ENCODE results near the gene CYP1A2.

CYP1A2 gene

DNA sequence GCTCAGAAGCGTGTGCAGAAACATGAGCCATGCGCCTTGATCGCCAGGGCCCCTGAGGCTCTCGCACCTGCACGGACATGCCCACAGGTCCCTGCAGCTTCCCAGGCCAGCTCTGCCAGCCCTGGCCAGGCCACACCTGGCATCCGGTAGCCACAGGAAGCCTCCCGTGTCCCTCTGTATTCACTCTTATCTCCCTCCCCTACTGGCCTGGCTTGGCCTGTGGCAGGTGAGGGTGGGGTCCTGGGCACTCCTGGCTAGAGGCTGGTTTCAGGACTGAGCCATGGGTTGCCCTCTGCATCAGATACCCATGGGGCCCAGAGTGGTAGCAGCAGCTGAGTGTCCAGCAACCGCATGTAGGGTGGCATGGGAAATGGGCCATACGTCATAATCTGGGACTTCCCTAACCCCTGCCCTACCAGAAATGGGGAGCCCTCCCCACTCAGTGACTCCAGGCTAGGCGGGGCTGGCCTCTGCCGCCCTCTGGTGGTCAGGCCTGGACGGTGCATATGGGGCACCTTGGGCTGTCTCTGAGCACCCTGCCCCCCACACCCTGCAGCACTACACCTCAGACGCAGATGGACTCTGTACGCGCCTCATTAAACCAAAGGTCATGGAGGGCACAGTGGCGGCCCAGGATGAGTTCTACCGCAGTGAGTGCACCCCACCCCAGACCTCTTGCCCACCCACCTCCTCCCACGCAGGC is 51.4 kb downstream of the CYP1A2 start:
- TF ChIP-seq CTCF (IDR thresholded peaks at IDR 0.05) = peak; percentile 88
- DNase-seq (ENCODE audit: low spot score) = no peak
- Histone ChIP-seq H3K4me3 (no peak overlapping the region), H3K27ac (peak overlapping the region in 1 of 2 donors; percentile 41)

DNA sequence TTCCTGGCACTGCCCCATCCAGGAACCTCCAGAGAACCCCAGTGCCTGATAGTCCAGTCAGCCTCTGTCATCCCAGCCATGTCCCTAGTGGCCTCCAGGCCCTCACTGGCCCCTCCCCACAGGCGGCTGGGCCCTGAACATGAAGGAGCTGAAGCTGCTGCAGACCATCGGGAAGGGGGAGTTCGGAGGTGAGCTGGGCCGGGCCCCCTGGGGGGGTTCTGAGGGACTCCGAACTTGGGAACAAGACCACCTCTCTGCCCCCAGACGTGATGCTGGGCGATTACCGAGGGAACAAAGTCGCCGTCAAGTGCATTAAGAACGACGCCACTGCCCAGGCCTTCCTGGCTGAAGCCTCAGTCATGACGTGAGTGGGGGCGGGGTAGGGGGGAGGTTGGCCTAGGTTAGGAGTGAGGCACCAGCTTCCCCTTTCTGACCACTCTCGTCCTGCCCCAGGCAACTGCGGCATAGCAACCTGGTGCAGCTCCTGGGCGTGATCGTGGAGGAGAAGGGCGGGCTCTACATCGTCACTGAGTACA is 52.0 kb downstream of the CYP1A2 start:
- Histone ChIP-seq H3K4me3 (no peak overlapping the region), H3K27ac (no peak overlapping the region)
- DNase-seq (ENCODE audit: low spot score) = no peak
- no peak for TF ChIP-seq CTCF (IDR thresholded peaks at IDR 0.05)

DNA sequence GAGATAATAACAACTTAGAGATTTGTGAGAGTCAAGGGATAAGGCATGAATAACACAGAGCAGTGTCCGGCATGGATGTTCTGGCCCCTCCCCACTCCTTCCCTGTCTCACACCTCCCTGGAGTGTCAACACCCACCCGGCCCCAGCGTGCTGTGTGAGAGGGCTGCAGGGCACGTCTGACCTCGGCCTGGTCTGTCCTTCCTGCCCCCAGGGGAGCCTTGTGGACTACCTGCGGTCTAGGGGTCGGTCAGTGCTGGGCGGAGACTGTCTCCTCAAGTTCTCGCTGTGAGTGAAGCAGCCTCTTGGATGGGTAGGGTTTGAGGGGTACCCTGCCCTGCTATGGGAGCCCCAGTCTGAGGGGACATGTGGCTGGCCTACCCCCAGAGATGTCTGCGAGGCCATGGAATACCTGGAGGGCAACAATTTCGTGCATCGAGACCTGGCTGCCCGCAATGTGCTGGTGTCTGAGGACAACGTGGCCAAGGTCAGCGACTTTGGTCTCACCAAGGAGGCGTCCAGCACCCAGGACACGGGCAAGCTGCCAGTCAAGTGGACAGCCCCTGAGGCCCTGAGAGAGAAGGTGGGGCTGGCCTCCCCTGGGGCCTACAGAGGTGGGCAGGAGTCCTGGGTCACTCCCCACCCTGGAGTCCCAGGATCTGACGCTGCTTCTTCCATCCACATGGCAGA is 52.8 kb downstream of the CYP1A2 start:
- no peak overlapping the region for H3K27ac ChIP-seq
- no peak overlapping the region for H3K4me3 ChIP-seq
- TF ChIP-seq CTCF (IDR thresholded peaks at IDR 0.05) = no peak
- no peak for DNase-seq (ENCODE audit: low spot score)

- H3K27ac ChIP-seq = no peak overlapping the region
- no peak overlapping the region for H3K4me3 ChIP-seq
- TF ChIP-seq CTCF (IDR thresholded peaks at IDR 0.05) = no peak
- DNase-seq (ENCODE audit: low spot score) = no peak
These were observed 53.6 kb downstream of the CYP1A2 start for GRCh38 chr15:74802290-74802689.

GRCh38 chr15:74802862-74803447 is 54.3 kb downstream of the CYP1A2 start:
- no peak for TF ChIP-seq CTCF (IDR thresholded peaks at IDR 0.05)
- Histone ChIP-seq H3K4me3 (no peak overlapping the region), H3K27ac (no peak overlapping the region)
- DNase-seq (ENCODE audit: low spot score) = no peak

GRCh38 chr15:74804935-74805334 is 56.3 kb downstream of the CYP1A2 start:
- no peak for DNase-seq (ENCODE audit: low spot score)
- Histone ChIP-seq H3K4me3 (no peak overlapping the region), H3K27ac (no peak overlapping the region)
- no peak for TF ChIP-seq CTCF (IDR thresholded peaks at IDR 0.05)

All from coronary artery (tissue), 2 donors.